SU-DHL-6 (cell line): ENCODE data around the gene GPR160.

Source experiments
- H2AFZ ChIP-seq: fragments of 200-600 bp; sonication (generic); 2 replicates; pipeline ENCODE4 v1.6.1; 2014; ENCODE audit warnings: low read depth, mild to moderate bottlenecking, moderate library complexity, mixed read lengths, antibody characterized with exemption, low read length; ENCODE audit not compliant: severe bottlenecking
- H3F3A ChIP-seq: fragments of 200-600 bp; shearing (Covaris generic); 2 replicates; pipeline ENCODE4 v1.6.0; 2016; ENCODE audit warnings: antibody characterized with exemption, mild to moderate bottlenecking; ENCODE audit not compliant: insufficient read depth
- H3K27ac ChIP-seq: fragments of 200-600 bp; sonication (generic); 2 replicates; pipeline ENCODE4 v1.5.1; 2016; ENCODE audit warnings: low read depth, mild to moderate bottlenecking, low read length, moderate library complexity, mixed read lengths
- H3K27me3 ChIP-seq: fragments of 200-600 bp; sonication (generic), shearing (Covaris generic); 2 replicates; pipeline ENCODE4 v1.6.0; 2014; ENCODE audit warnings: mild to moderate bottlenecking, low read length
- H3K36me3 ChIP-seq: fragments of 200-600 bp; sonication (generic); 2 replicates; pipeline ENCODE4 v1.6.1; 2014; ENCODE audit warnings: mild to moderate bottlenecking, low read length, mixed read lengths
- H3K4me2 ChIP-seq: fragments of 300-600, 200-600 bp; shearing (Covaris generic), sonication (generic); 2 replicates; pipeline ENCODE4 v1.6.0; 2014; ENCODE audit warnings: low read length, low read depth, mild to moderate bottlenecking; ENCODE audit not compliant: poor library complexity, severe bottlenecking
- H3K4me3 ChIP-seq: fragments of 200-600 bp; sonication (generic); 2 replicates; pipeline ENCODE4 v1.5.1; 2014; ENCODE audit warnings: antibody characterized with exemption, low read length, mild to moderate bottlenecking, mixed read lengths; ENCODE audit not compliant: insufficient read depth, poor library complexity, severe bottlenecking
- H3K79me2 ChIP-seq: fragments of 200-600 bp; sonication (generic); 2 replicates; pipeline ENCODE4 v1.6.1; 2014; ENCODE audit warnings: mild to moderate bottlenecking, low read length, moderate library complexity; ENCODE audit not compliant: insufficient read depth
- H3K9ac ChIP-seq: fragments of 200-600 bp; sonication (generic); 2 replicates; pipeline ENCODE4 v1.7.0; 2014; ENCODE audit warnings: mild to moderate bottlenecking, low read length
- H3K9me2 ChIP-seq: fragments of 200-600 bp; sonication (generic); replicated peaks from 2 replicates; pipeline ENCODE4 v1.6.1; 2014; ENCODE audit warnings: low read length; ENCODE audit not compliant: insufficient read depth
- H3K9me3 ChIP-seq: fragments of 200-600 bp; sonication (generic); 2 replicates; pipeline ENCODE4 v1.6.1; 2014; ENCODE audit warnings: low read length, mixed read lengths; ENCODE audit not compliant: insufficient read depth
- H4K20me1 ChIP-seq: fragments of 200-600 bp; sonication (generic); 2 replicates; pipeline ENCODE4 v1.6.1; 2014; ENCODE audit warnings: low read depth, mild to moderate bottlenecking, antibody characterized with exemption, low read length, moderate library complexity, mixed read lengths
- CTCF ChIP-seq: fragments of 200-600 bp; sonication (generic); IDR thresholded peaks from one replicate; pipeline ENCODE4 v1.5.1; 2017; ENCODE audit warnings: antibody characterized with exemption, mild to moderate bottlenecking, low read length, moderate library complexity; ENCODE audit not compliant: insufficient read depth, poor library complexity, severe bottlenecking
- EZH2phosphoT487 ChIP-seq: fragments of 200-600 bp; sonication (generic), shearing (Covaris generic); conservative IDR thresholded peaks from 2 replicates; pipeline ENCODE4 v1.6.1; 2018; ENCODE audit warnings: mild to moderate bottlenecking, antibody characterized with exemption, low read length, moderate library complexity, mixed read lengths

GPR160 gene

GRCh38 chr3:170059447-170059846 is 21.7 kb downstream of the GPR160 start:
- H3K4me3 ChIP-seq = no peak overlapping the region
- no peak overlapping the region for H2AFZ ChIP-seq
- H3K27me3 ChIP-seq = no peaks in the 10 kb centered on the region
- H3K79me2 ChIP-seq = no peaks in the 10 kb centered on the region
- no peaks in the 10 kb centered on the region for H3K36me3 ChIP-seq
- H3K27ac ChIP-seq = no peak overlapping the region
- no peak overlapping the region for H3K9ac ChIP-seq
- H3F3A ChIP-seq = no peaks in the 10 kb centered on the region
- no peaks in the 10 kb centered on the region for H4K20me1 ChIP-seq
- no peak for TF ChIP-seq EZH2phosphoT487
- no peak for TF ChIP-seq CTCF
- no peak overlapping the region for H3K4me2 ChIP-seq
- H3K9me2 ChIP-seq = no peaks in the 10 kb centered on the region
- H3K9me3 ChIP-seq = no peaks in the 10 kb centered on the region

GRCh38 chr3:170062068-170062467 is 24.3 kb downstream of the GPR160 start:
- no peaks in the 10 kb centered on the region for H3K79me2 ChIP-seq
- H3K36me3 ChIP-seq = no peaks in the 10 kb centered on the region
- no peak overlapping the region for H3K9ac ChIP-seq
- H2AFZ ChIP-seq = no peak overlapping the region
- H3K4me2 ChIP-seq = no peak overlapping the region
- H3K9me3 ChIP-seq = no peaks in the 10 kb centered on the region
- no peak overlapping the region for H3K4me3 ChIP-seq
- no peaks in the 10 kb centered on the region for H3K9me2 ChIP-seq
- H3K27ac ChIP-seq = no peak overlapping the region
- TF ChIP-seq EZH2phosphoT487 = no peak
- no peak for TF ChIP-seq CTCF
- no peaks in the 10 kb centered on the region for H3K27me3 ChIP-seq
- no peaks in the 10 kb centered on the region for H3F3A ChIP-seq
- no peaks in the 10 kb centered on the region for H4K20me1 ChIP-seq

- no peaks in the 10 kb centered on the region for H3K9me3 ChIP-seq
- no peaks in the 10 kb centered on the region for H3K79me2 ChIP-seq
- H2AFZ ChIP-seq = no peak overlapping the region
- no peak for TF ChIP-seq EZH2phosphoT487
- TF ChIP-seq CTCF = peak; percentile 9
- no peaks in the 10 kb centered on the region for H3K36me3 ChIP-seq
- H3K4me2 ChIP-seq = no peak overlapping the region
- H4K20me1 ChIP-seq = no peaks in the 10 kb centered on the region
- no peak overlapping the region for H3K9ac ChIP-seq
- H3K27ac ChIP-seq = no peak overlapping the region
- H3K4me3 ChIP-seq = no peak overlapping the region
- no peaks in the 10 kb centered on the region for H3F3A ChIP-seq
- no peaks in the 10 kb centered on the region for H3K27me3 ChIP-seq
- H3K9me2 ChIP-seq = no peaks in the 10 kb centered on the region
Observed at GRCh38 chr3:170062769-170063168, 25.0 kb downstream of the GPR160 start.
